ENCODE results near the gene YTHDC1.
A peak's percentile ranks its signal among the peaks of the same experiment; 100 is the strongest.
"Not testable (repeated sequence)": the region's sequence is repeated elsewhere in the genome, so short reads cannot be mapped to it uniquely, and the experiment has no call there.

Gene YTHDC1

GRCh38 chr4:68297137-68297536, 52.8 kb downstream of the YTHDC1 start:
- DNase-seq: no peak

- DNase-seq: no peak
These were observed 58.6 kb downstream of the YTHDC1 start for GRCh38 chr4:68291256-68291655.

- DNase-seq: no peak
These were observed 61.5 kb downstream of the YTHDC1 start for GRCh38 chr4:68288393-68288740.

GRCh38 chr4:68287704-68288392, 62.0 kb downstream of the YTHDC1 start:
- DNase-seq: no peak

- no peak for DNase-seq
These were observed 66.2 kb downstream of the YTHDC1 start for GRCh38 chr4:68283714-68284113.

- no peak for DNase-seq
These were observed 66.8 kb downstream of the YTHDC1 start for GRCh38 chr4:68283095-68283494.

GRCh38 chr4:68281796-68282740, 67.8 kb downstream of the YTHDC1 start:
- DNase-seq: not testable (repeated sequence)

- DNase-seq: no peak
These were observed 71.9 kb downstream of the YTHDC1 start for GRCh38 chr4:68278029-68278428.

GRCh38 chr4:68277627-68278026, 72.3 kb downstream of the YTHDC1 start:
- DNase-seq: no peak

- no peak for DNase-seq
These were observed 77.0 kb downstream of the YTHDC1 start for GRCh38 chr4:68272860-68273259.

GRCh38 chr4:68272380-68272779, 77.5 kb downstream of the YTHDC1 start:
- DNase-seq: no peak

- peak in 1 of 56 donors; percentile 1 for DNase-seq
These were observed 78.0 kb downstream of the YTHDC1 start for GRCh38 chr4:68271851-68272357.

- no peak for DNase-seq
These were observed 82.4 kb downstream of the YTHDC1 start for GRCh38 chr4:68267433-68267944.

- DNase-seq: no peak
These were observed 84.9 kb downstream of the YTHDC1 start for GRCh38 chr4:68264875-68265565.

Data from nucleus accumbens (tissue), 56 donors.